Nephron progenitor cell (in vitro differentiated cells): ENCODE measurements around the gene XRCC1.
A peak's percentile ranks its signal among the peaks of the same experiment; 100 is the strongest.
"Not testable (repeated sequence)": the region's sequence is repeated elsewhere in the genome, so short reads cannot be mapped to it uniquely, and the experiment has no call there.

ENCODE experiments used
- DNase-seq: peaks from one replicate; pipeline ENCODE4 v3.0.0; 2021
- H3K27ac Mint-ChIP-seq: 2 replicates; pipeline ENCODE4 v1.8.0; 2021; ENCODE audit warnings: mild to moderate bottlenecking, moderate library complexity, mixed read lengths
- H3K27me3 Mint-ChIP-seq: 2 replicates; pipeline ENCODE4 v1.8.0; 2021; ENCODE audit warnings: mild to moderate bottlenecking, low read depth, mixed read lengths; ENCODE audit not compliant: poor library complexity
- H3K36me3 Mint-ChIP-seq: 2 replicates; pipeline ENCODE4 v1.8.0; 2021; ENCODE audit warnings: low read depth, mixed read lengths
- H3K4me1 Mint-ChIP-seq: 2 replicates; pipeline ENCODE4 v1.8.0; 2021; ENCODE audit warnings: mixed read lengths
- H3K4me3 Mint-ChIP-seq: 2 replicates; pipeline ENCODE4 v1.8.0; 2021; ENCODE audit warnings: mild to moderate bottlenecking, moderate library complexity, mixed read lengths
- H3K9me3 Mint-ChIP-seq: 2 replicates; pipeline ENCODE4 v1.8.0; 2021; ENCODE audit warnings: mild to moderate bottlenecking, moderate library complexity, mixed read lengths
- CTCF ChIP-seq: fragments of 200-600 bp; sonication (generic); IDR thresholded peaks from 2 replicates; pipeline ENCODE4 v1.5.0; 2021; ENCODE audit warnings: antibody characterized with exemption

XRCC1 gene

GRCh38 chr19:43551399-43552197 lies 23.7 kb downstream of the XRCC1 start:
- TF ChIP-seq CTCF = no peak
- no peaks in the 10 kb centered on the region for H3K9me3 Mint-ChIP-seq
- no peaks in the 10 kb centered on the region for H3K4me1 Mint-ChIP-seq
- peaks cover 63% of the 10 kb centered on the region for H3K36me3 Mint-ChIP-seq
- peaks cover 4% of the 10 kb centered on the region for H3K27me3 Mint-ChIP-seq
- H3K27ac Mint-ChIP-seq = peak overlapping the region; percentile 34
- DNase-seq = no peak
- no peak overlapping the region for H3K4me3 Mint-ChIP-seq

- H3K27ac Mint-ChIP-seq = no peak overlapping the region
Observed at GRCh38 chr19:43548706-43549105, 26.6 kb downstream of the XRCC1 start.

GRCh38 chr19:43547926-43548325 lies 27.4 kb downstream of the XRCC1 start:
- not testable (repeated sequence) for H3K9me3 Mint-ChIP-seq, DNase-seq, H3K4me1 Mint-ChIP-seq, H3K27me3 Mint-ChIP-seq, H3K27ac Mint-ChIP-seq, H3K4me3 Mint-ChIP-seq
- peaks cover 71% of the 10 kb centered on the region for H3K36me3 Mint-ChIP-seq

More at GRCh38 chr19:43548706-43549105, 26.6 kb downstream of the XRCC1 start:
- Mint-ChIP-seq H3K36me3 (peaks cover 64% of the 10 kb centered on the region), H3K27me3 (peaks cover 4% of the 10 kb centered on the region), H3K4me1 (no peaks in the 10 kb centered on the region), H3K4me3 (no peak overlapping the region), H3K9me3 (no peaks in the 10 kb centered on the region)
- DNase-seq = no peak
- no peak for TF ChIP-seq CTCF

GRCh38 chr19:43546581-43546980 lies 28.7 kb downstream of the XRCC1 start:
- DNase-seq = no peak
- H3K36me3 Mint-ChIP-seq = peaks cover 74% of the 10 kb centered on the region
- TF ChIP-seq CTCF = no peak
- H3K27me3 Mint-ChIP-seq = no peaks in the 10 kb centered on the region
- H3K4me1 Mint-ChIP-seq = no peaks in the 10 kb centered on the region
- no peak overlapping the region for H3K4me3 Mint-ChIP-seq
- H3K9me3 Mint-ChIP-seq = no peaks in the 10 kb centered on the region
- H3K27ac Mint-ChIP-seq = no peak overlapping the region

GRCh38 chr19:43545981-43546380 lies 29.3 kb downstream of the XRCC1 start:
- no peaks in the 10 kb centered on the region for H3K4me1 Mint-ChIP-seq
- no peaks in the 10 kb centered on the region for H3K27me3 Mint-ChIP-seq
- no peak for TF ChIP-seq CTCF
- H3K27ac Mint-ChIP-seq = no peak overlapping the region
- no peaks in the 10 kb centered on the region for H3K9me3 Mint-ChIP-seq
- no peak for DNase-seq
- H3K36me3 Mint-ChIP-seq = peaks cover 74% of the 10 kb centered on the region
- H3K4me3 Mint-ChIP-seq = no peak overlapping the region

- peak overlapping the region; percentile 91 for H3K27ac Mint-ChIP-seq
- H3K36me3 Mint-ChIP-seq = peaks cover 74% of the 10 kb centered on the region
- no peaks in the 10 kb centered on the region for H3K4me1 Mint-ChIP-seq
- no peaks in the 10 kb centered on the region for H3K27me3 Mint-ChIP-seq
- peaks cover 6% of the 10 kb centered on the region for H3K9me3 Mint-ChIP-seq
- TF ChIP-seq CTCF = no peak
- DNase-seq = no peak
- H3K4me3 Mint-ChIP-seq = no peak overlapping the region
Observed at GRCh38 chr19:43545276-43545675, 30.1 kb downstream of the XRCC1 start.
